Prostate gland (tissue), 2 donors: Measurements from ENCODE around the gene ARHGAP25.

Experiments used
- CTCF ChIP-seq, 4 experiments: fragments of 200-600 bp in 2 of 4; fragments of 450-650 bp in 2 of 4; sonication (generic) in 2 of 4; IDR thresholded peaks; 1 replicate in 3 of 4; 2 replicates in 1 of 4; pipeline ENCODE4 v1.5.1; 2016 to 2019; ENCODE audit warnings: antibody characterized with exemption in 4 of 4, mild to moderate bottlenecking in 2 of 4, moderate library complexity in 2 of 4
- POLR2AphosphoS5 ChIP-seq: sonication (generic); formaldehyde crosslinking; IDR thresholded peaks from one replicate; pipeline ENCODE4 v1.6.1; 2017; ENCODE audit warnings: antibody characterized with exemption

GRCh38 chr2:68721482-68722101, 13.0 kb upstream of the ARHGAP25 start:
- TF ChIP-seq CTCF (IDR thresholded peaks at IDR 0.05), result no peak
- TF ChIP-seq POLR2AphosphoS5, result no peak
